ENCODE measurements around the gene FBXW11.

DNA sequence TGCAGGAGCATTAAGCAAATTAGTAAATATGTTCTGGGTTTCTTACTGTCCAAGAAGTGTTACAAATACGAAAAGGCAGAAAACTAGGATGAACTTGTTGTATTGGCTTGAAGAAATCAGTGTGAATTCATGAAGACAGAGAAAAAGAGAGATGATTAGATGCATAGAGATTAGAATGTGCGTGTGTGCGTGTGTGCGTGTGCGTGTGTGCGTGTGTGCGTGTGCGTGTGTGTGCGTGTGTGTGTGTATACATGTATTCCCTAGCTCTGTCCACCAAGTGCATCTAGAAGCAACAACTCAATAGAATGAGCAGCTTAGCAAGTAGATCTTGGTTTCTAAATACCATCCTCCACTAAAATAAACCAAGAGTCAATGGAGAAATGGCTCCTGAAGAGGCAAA, 179.3 kb downstream of the FBXW11 start:
- TF ChIP-seq, protein P1, sequence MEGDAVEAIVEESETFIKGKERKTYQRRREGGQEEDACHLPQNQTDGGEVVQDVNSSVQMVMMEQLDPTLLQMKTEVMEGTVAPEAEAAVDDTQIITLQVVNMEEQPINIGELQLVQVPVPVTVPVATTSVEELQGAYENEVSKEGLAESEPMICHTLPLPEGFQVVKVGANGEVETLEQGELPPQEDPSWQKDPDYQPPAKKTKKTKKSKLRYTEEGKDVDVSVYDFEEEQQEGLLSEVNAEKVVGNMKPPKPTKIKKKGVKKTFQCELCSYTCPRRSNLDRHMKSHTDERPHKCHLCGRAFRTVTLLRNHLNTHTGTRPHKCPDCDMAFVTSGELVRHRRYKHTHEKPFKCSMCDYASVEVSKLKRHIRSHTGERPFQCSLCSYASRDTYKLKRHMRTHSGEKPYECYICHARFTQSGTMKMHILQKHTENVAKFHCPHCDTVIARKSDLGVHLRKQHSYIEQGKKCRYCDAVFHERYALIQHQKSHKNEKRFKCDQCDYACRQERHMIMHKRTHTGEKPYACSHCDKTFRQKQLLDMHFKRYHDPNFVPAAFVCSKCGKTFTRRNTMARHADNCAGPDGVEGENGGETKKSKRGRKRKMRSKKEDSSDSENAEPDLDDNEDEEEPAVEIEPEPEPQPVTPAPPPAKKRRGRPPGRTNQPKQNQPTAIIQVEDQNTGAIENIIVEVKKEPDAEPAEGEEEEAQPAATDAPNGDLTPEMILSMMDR (IDR thresholded peaks at IDR 0.05; ENCODE audit: low read depth, low read length): no peak
- no peak for TF ChIP-seq EZH2phosphoT487 (IDR thresholded peaks at IDR 0.05; ENCODE audit: low read depth)

All from OCI-LY3 (cell line).